ENCODE data around the gene GSTO2.

GSTO2 gene

GRCh38 chr10:104254493-104255310, 14.3 kb upstream of the GSTO2 start, which contains the start of gene GSTO1:
GSTO1 (plus strand) TSS chr10:104254892; CDS start chr10:104254929, 37 bp downstream.
- Histone ChIP-seq H3K27me3 (ENCODE audit: insufficient read depth, low read length, poor library complexity) (no peaks in the 10 kb centered on the region), H3K4me2 (ENCODE audit: insufficient read depth, low read length) (peak within 1 kb of the TSS; percentile 88), H3K9ac (ENCODE audit: low read depth, low read length) (peak within 1 kb of the TSS; percentile 88), H3K4me1 (ENCODE audit: insufficient read depth, low read length) (peaks cover 45% of the 10 kb centered on the region), H3K4me3 (ENCODE audit: low read depth in 1 of 2, low read length in 2 of 2) (peak within 1 kb of the TSS; percentile 62 to 74), H3K27ac (ENCODE audit: low read length) (peak within 1 kb of the TSS; percentile 78), H3K36me3 (ENCODE audit: insufficient read depth, low read length) (peaks cover 29% of the 10 kb centered on the region), H4K20me1 (ENCODE audit: insufficient read depth, low read length) (peaks cover 12% of the 10 kb centered on the region; the same call in 1 of the 2 replicates), H3K9me3 (ENCODE audit: insufficient read depth, low read length, severe bottlenecking) (no peaks in the 10 kb centered on the region), H2AFZ (ENCODE audit: low read depth, low read length) (peak within 1 kb of the TSS; percentile 97), H3K79me2 (ENCODE audit: insufficient read depth, low read length) (peaks cover 55% of the 10 kb centered on the region)
- TF ChIP-seq EZH2 (IDR thresholded peaks at IDR 0.05; ENCODE audit: borderline replicate concordance, low read depth, low read length, severe bottlenecking) (no peak), CTCF (IDR thresholded peaks at IDR 0.05; ENCODE audit: borderline replicate concordance, extremely low read depth, low read length, poor library complexity, severe bottlenecking) (peak; percentile 22)
- ATAC-seq (ENCODE audit: insufficient read depth, low read depth) (peak; percentile 87), DNase-seq (peak; percentile 83)

- peak; percentile 21 for DNase-seq
- ATAC-seq (ENCODE audit: insufficient read depth, low read depth), result peak; percentile 52
- peaks cover 51% of the 10 kb centered on the region for H3K4me1 ChIP-seq (ENCODE audit: insufficient read depth, low read length)
- no peaks in the 10 kb centered on the region for H3K9me3 ChIP-seq (ENCODE audit: insufficient read depth, low read length, severe bottlenecking)
- peak overlapping the region; percentile 88 for H3K9ac ChIP-seq (ENCODE audit: low read depth, low read length)
- H3K4me3 ChIP-seq (ENCODE audit: low read depth in 1 of 2, low read length in 2 of 2), result peak overlapping the region; percentile 62 to 74
- peak overlapping the region; percentile 97 for H2AFZ ChIP-seq (ENCODE audit: low read depth, low read length)
- H3K36me3 ChIP-seq (ENCODE audit: insufficient read depth, low read length), result peaks cover 36% of the 10 kb centered on the region
- peaks cover 62% of the 10 kb centered on the region for H3K79me2 ChIP-seq (ENCODE audit: insufficient read depth, low read length)
- H3K27me3 ChIP-seq (ENCODE audit: insufficient read depth, low read length, poor library complexity), result no peaks in the 10 kb centered on the region
- TF ChIP-seq CTCF (IDR thresholded peaks at IDR 0.05; ENCODE audit: borderline replicate concordance, extremely low read depth, low read length, poor library complexity, severe bottlenecking) (no peak), EZH2 (IDR thresholded peaks at IDR 0.05; ENCODE audit: borderline replicate concordance, low read depth, low read length, severe bottlenecking) (no peak)
- peaks cover 15% of the 10 kb centered on the region; the same call in 1 of the 2 replicates for H4K20me1 ChIP-seq (ENCODE audit: insufficient read depth, low read length)
- H3K4me2 ChIP-seq (ENCODE audit: insufficient read depth, low read length), result peak overlapping the region; percentile 88
- peak overlapping the region; percentile 78 for H3K27ac ChIP-seq (ENCODE audit: low read length)
Observed at GRCh38 chr10:104255311-104255981, 13.5 kb upstream of the GSTO2 start.

GRCh38 chr10:104256335-104256961, 12.5 kb upstream of the GSTO2 start:
- H3K4me2 ChIP-seq (ENCODE audit: insufficient read depth, low read length), result peak overlapping the region; percentile 88
- H3K79me2 ChIP-seq (ENCODE audit: insufficient read depth, low read length), result peaks cover 72% of the 10 kb centered on the region
- TF ChIP-seq CTCF (IDR thresholded peaks at IDR 0.05; ENCODE audit: borderline replicate concordance, extremely low read depth, low read length, poor library complexity, severe bottlenecking), result no peak
- no peak for TF ChIP-seq EZH2 (IDR thresholded peaks at IDR 0.05; ENCODE audit: borderline replicate concordance, low read depth, low read length, severe bottlenecking)
- no peaks in the 10 kb centered on the region for H3K27me3 ChIP-seq (ENCODE audit: insufficient read depth, low read length, poor library complexity)
- H3K36me3 ChIP-seq (ENCODE audit: insufficient read depth, low read length), result peaks cover 46% of the 10 kb centered on the region
- H3K27ac ChIP-seq (ENCODE audit: low read length), result peak overlapping the region; percentile 78
- peaks cover 15% of the 10 kb centered on the region; the same call in 1 of the 2 replicates for H4K20me1 ChIP-seq (ENCODE audit: insufficient read depth, low read length)
- DNase-seq (peak; percentile 32), ATAC-seq (ENCODE audit: insufficient read depth, low read depth) (peak; percentile 55)
- no peak overlapping the region for H2AFZ ChIP-seq (ENCODE audit: low read depth, low read length)
- no peaks in the 10 kb centered on the region for H3K9me3 ChIP-seq (ENCODE audit: insufficient read depth, low read length, severe bottlenecking)
- peaks cover 51% of the 10 kb centered on the region for H3K4me1 ChIP-seq (ENCODE audit: insufficient read depth, low read length)
- peak overlapping the region; percentile 88 for H3K9ac ChIP-seq (ENCODE audit: low read depth, low read length)
- peak overlapping the region; percentile 62 to 74; a peak in 3 of 4 replicates for H3K4me3 ChIP-seq (ENCODE audit: low read depth in 1 of 2, low read length in 2 of 2)
